Measurements from ENCODE around the gene RMDN2. TPM values are rescaled to one million over a fixed set of nuclear protein-coding genes. Genes with fewer than 3 reads are reported as not detected.

RMDN2 gene
- total RNA-seq, 1 donor from 2014 or later: 6.2 TPM

DNA sequence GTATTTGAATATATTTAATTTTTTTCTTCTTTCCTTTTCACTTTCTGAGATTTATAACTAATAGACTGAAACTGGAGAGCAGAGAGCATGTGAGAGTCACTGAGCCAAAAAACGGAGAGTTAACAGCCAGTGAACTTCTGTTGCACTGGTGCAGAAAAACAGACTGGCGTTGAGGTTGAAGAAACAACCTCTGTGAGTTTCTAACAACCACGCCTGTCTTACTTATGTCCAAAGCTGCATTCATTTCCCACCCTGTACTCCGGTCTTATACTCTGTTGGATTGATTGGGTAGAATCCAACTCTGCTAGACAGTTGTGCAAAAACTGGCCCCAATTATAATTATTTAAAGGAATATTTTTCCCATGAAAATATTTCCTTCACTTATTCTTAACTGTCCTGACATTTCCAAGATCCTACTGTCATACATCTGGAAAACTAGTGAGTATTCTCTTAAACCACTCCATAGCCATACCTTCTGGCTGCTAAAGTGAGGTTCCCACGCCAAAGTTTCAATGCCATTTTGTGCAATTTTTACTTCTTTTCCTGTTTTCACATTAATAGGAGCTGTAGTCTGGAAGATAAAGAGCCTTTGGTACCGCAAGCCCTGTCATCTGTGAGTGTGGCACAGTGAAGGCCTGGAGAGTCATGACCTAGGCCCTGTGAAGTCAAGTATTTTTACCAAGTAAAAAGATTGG is 141.5 kb downstream of the RMDN2 start:
- ATAC-seq (peak; percentile 45), DNase-seq (no peak)
- intact Hi-C loops (cut with micrococcal nuclease): no loop called here

Other genes starting within 250 kb of the RMDN2 start
- 16.9 TPM for gene CYP1B1, start 150.9 kb downstream of the RMDN2 start, total RNA-seq